K562 (cell line): Measurements from ENCODE around the gene AP4E1. TPM values are rescaled to one million over a fixed set of nuclear protein-coding genes. Genes with fewer than 3 reads are reported as not detected.

Experiments
- ASH1L ChIP-seq: fragments of 450-650 bp; IDR thresholded peaks from 2 replicates; pipeline ENCODE4 v1.6.1; 2018; ENCODE audit warnings: borderline replicate concordance, mild to moderate bottlenecking, low read depth; ENCODE audit not compliant: partially characterized antibody
- ESRRB ChIP-seq: fragments of 250-450 bp; sonication (Bioruptor Pico); IDR thresholded peaks from 2 replicates; pipeline ENCODE4 v1.5.0; 2020; ENCODE audit warnings: mild to moderate bottlenecking, moderate library complexity, borderline replicate concordance
- ETS2 ChIP-seq: IDR thresholded peaks from 2 replicates; pipeline ENCODE4 v1.6.1; 2016; ENCODE audit warnings: borderline replicate concordance, missing genetic modification characterization, mild to moderate bottlenecking, moderate library complexity, missing compliant biosample characterization; ENCODE audit not compliant: poor library complexity, severe bottlenecking
- JUND ChIP-seq, 2 experiments: IDR thresholded peaks; 2 replicates in 1 of 2; 3 replicates in 1 of 2; pipeline ENCODE4 v1.6.1; 2011; ENCODE audit warnings: borderline replicate concordance in 2 of 2, low read depth in 2 of 2, low read length in 2 of 2, improper control_type of control experiment in 1 of 2, missing biosample characterization in 1 of 2, missing genetic modification characterization in 1 of 2, missing genetic modification reagents in 1 of 2
- KDM1A ChIP-seq, 2 experiments: fragments of 450-650 bp; IDR thresholded peaks; 2 replicates each; pipeline ENCODE4 v1.6.1; 2016; ENCODE audit warnings: mild to moderate bottlenecking in 2 of 2
- RBM25 ChIP-seq: fragments of 200-400 bp; formaldehyde crosslinking; IDR thresholded peaks from 2 replicates; pipeline ENCODE4 v1.6.1; 2018; ENCODE audit warnings: low read length, low read depth, moderate library complexity; ENCODE audit not compliant: severe bottlenecking
- SIN3A ChIP-seq, 2 experiments: fragments of 150-350 bp in 1 of 2; IDR thresholded peaks; 2 replicates each; pipeline ENCODE4 v1.6.1; 2011 to 2016; ENCODE audit warnings: borderline replicate concordance in 2 of 2, low read depth in 2 of 2, low read length in 2 of 2, mild to moderate bottlenecking in 2 of 2, moderate library complexity in 2 of 2; ENCODE audit not compliant: control insufficient read depth in 1 of 2
- SIRT6 ChIP-seq: IDR thresholded peaks from one replicate; pipeline ENCODE4 v1.6.1; 2012; ENCODE audit warnings: low read depth, mild to moderate bottlenecking, control low read depth, inconsistent platforms, low read length, moderate library complexity
- SRF ChIP-seq, 2 experiments: fragments of 250-450, 450-650 bp in 1 of 2; sonication (Bioruptor Pico) in 1 of 2; sonication (generic) in 1 of 2; formaldehyde crosslinking; IDR thresholded peaks; 2 replicates each; pipeline versions ENCODE4 v1.5.0 to v1.5.1; 2020 to 2022; ENCODE audit warnings: mild to moderate bottlenecking in 1 of 2, missing genetic modification reagents in 1 of 2
- YBX1 ChIP-seq: fragments of 450-650 bp; IDR thresholded peaks from 2 replicates; pipeline ENCODE4 v1.7.1; 2016; ENCODE audit warnings: mild to moderate bottlenecking
- ZFX ChIP-seq: sonication (generic); formaldehyde crosslinking; IDR thresholded peaks from 2 replicates; pipeline ENCODE4 v1.8.0; 2022; ENCODE audit warnings: mild to moderate bottlenecking, missing genetic modification reagents, moderate library complexity
- ZKSCAN8 ChIP-seq: fragments of 200-800 bp; sonication (Bioruptor generic); IDR thresholded peaks from 2 replicates; pipeline ENCODE4 v1.6.1; 2016; ENCODE audit warnings: missing genetic modification characterization, missing compliant biosample characterization
- ZNF79 ChIP-seq: fragments of 250-450 bp; sonication (Bioruptor Pico); IDR thresholded peaks from 2 replicates; pipeline ENCODE4 v1.4.0; 2020; ENCODE audit warnings: low read depth, mild to moderate bottlenecking, moderate library complexity
- ZNF830 ChIP-seq: fragments of 250-450 bp; sonication (Bioruptor Pico); IDR thresholded peaks from 2 replicates; pipeline ENCODE4 v1.5.0; 2021; ENCODE audit warnings: mild to moderate bottlenecking
- polyA plus RNA-seq, 8 experiments: library from polyadenylated mRNA; depleted of rRNA in 4 of 8; stranded (reverse) in 5 of 8; unstranded in 3 of 8; fragments of >200 nt; fragmentation: Nextera tagmentation in 2 of 8; fragmentation: Illumina TruSeq in 1 of 8; extraction: Ambion mirVana in 2 of 8; extraction: Trizol in 1 of 8; gene quantifications; 2 replicates each; pipeline versions ENCODE4 v1.2.1 to v1.2.3, GENCODE V29; 2011 to 2014; ENCODE audit warnings: inconsistent platforms in 1 of 8, missing spikeins in 1 of 8
- total RNA-seq, 7 experiments: library from RNA; depleted of rRNA in 6 of 7; stranded (reverse); fragments of >200 nt in 6 of 7; fragmentation: Illumina TruSeq in 2 of 7; extraction: Trizol in 2 of 7; gene quantifications; 2 replicates each; pipeline versions ENCODE4 v1.2.1 to v1.2.3, GENCODE V29; 2011 to 2021; ENCODE audit warnings: low replicate concordance in 1 of 7
- TF ChIP-seq, protein P1 (sequence below): fragments of 250-450 bp; sonication (Bioruptor Pico); IDR thresholded peaks from 2 replicates; pipeline ENCODE4 v1.5.0; 2020; ENCODE audit warnings: mild to moderate bottlenecking, borderline replicate concordance
- TF ChIP-seq, protein P2 (sequence below): sonication (generic); formaldehyde crosslinking; IDR thresholded peaks from 2 replicates; pipeline ENCODE4 v1.8.1; 2023; ENCODE audit warnings: mild to moderate bottlenecking, missing genetic modification reagents
- TF ChIP-seq, protein P3 (sequence below), 3 experiments: IDR thresholded peaks in 2 of 3; conservative IDR thresholded peaks in 1 of 3; 2 replicates each; pipeline ENCODE4 v1.5.1; 2011 to 2012; ENCODE audit warnings: low read length in 3 of 3, mild to moderate bottlenecking in 3 of 3, control low read depth in 2 of 3, improper control_type of control experiment in 1 of 3, inconsistent platforms in 1 of 3, low read depth in 1 of 3, mixed read lengths in 1 of 3, moderate library complexity in 1 of 3; ENCODE audit not compliant: insufficient read depth in 2 of 3
- TF ChIP-seq, protein P4 (sequence below): sonication (generic); formaldehyde crosslinking; IDR thresholded peaks from 2 replicates; pipeline ENCODE4 v1.5.0; 2020; ENCODE audit warnings: missing genetic modification reagents
- TF ChIP-seq, protein P5 (sequence below): fragments of 250-450 bp; sonication (Bioruptor Pico); IDR thresholded peaks from 2 replicates; pipeline ENCODE4 v1.8.0; 2021; ENCODE audit warnings: mild to moderate bottlenecking, moderate library complexity

The AP4E1 gene
- total and polyA plus RNA-seq, 9 of the 15 experiments (the other 6 are each of a cell fraction or from before 2014, with no cell fraction given): 1.3 to 11.5 (median 4.4) TPM

DNA sequence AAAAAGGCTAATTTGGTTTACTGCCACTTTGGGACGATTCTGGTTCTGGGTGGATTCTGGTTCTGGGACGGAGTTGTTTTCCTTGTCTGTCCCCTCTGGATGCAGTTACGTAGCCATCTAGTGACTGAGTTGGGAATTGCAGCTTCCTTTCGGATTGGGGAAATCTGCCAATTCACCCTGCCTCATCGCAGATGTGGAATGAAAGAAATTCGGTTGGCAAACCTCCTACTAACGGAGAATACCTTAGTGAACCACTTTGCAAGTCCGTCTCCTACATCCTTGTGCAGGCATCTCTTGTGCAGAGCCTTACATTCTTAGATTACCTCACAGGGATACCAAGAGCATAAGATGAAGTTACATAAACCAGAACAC lies 31.5 kb upstream of the AP4E1 start (continued):
- TF ChIP-seq, protein P1, sequence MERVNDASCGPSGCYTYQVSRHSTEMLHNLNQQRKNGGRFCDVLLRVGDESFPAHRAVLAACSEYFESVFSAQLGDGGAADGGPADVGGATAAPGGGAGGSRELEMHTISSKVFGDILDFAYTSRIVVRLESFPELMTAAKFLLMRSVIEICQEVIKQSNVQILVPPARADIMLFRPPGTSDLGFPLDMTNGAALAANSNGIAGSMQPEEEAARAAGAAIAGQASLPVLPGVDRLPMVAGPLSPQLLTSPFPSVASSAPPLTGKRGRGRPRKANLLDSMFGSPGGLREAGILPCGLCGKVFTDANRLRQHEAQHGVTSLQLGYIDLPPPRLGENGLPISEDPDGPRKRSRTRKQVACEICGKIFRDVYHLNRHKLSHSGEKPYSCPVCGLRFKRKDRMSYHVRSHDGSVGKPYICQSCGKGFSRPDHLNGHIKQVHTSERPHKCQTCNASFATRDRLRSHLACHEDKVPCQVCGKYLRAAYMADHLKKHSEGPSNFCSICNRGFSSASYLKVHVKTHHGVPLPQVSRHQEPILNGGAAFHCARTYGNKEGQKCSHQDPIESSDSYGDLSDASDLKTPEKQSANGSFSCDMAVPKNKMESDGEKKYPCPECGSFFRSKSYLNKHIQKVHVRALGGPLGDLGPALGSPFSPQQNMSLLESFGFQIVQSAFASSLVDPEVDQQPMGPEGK (CRISPR knock-in tag): no peak
- TF ChIP-seq ZKSCAN8 (CRISPR knock-in tag) (no peak), RBM25 (no peak), YBX1 (no peak), SIRT6 (no peak), SRF (CRISPR knock-in tag; IDR thresholded peaks at IDR 0.05) (no peak), ZNF830 (CRISPR knock-in tag) (no peak), ZNF79 (no peak), JUND (IDR thresholded peaks at IDR 0.05; ENCODE audit: borderline replicate concordance, low read depth, low read length) (peak; percentile 56; the same call in 1 of the 2 replicates), JUND (tag; IDR thresholded peaks at IDR 0.05; ENCODE audit: borderline replicate concordance, low read depth, low read length) (no peak), SIN3A (IDR thresholded peaks at IDR 0.05; ENCODE audit: borderline replicate concordance in 2 of 2, control insufficient read depth in 1 of 2, low read depth in 2 of 2, low read length in 2 of 2) (no peak), ESRRB (no peak), ASH1L (no peak), KDM1A (IDR thresholded peaks at IDR 0.05) (no peak), ETS2 (tag) (no peak), ZFX (CRISPR knock-in tag) (no peak)
- TF ChIP-seq, protein P2, sequence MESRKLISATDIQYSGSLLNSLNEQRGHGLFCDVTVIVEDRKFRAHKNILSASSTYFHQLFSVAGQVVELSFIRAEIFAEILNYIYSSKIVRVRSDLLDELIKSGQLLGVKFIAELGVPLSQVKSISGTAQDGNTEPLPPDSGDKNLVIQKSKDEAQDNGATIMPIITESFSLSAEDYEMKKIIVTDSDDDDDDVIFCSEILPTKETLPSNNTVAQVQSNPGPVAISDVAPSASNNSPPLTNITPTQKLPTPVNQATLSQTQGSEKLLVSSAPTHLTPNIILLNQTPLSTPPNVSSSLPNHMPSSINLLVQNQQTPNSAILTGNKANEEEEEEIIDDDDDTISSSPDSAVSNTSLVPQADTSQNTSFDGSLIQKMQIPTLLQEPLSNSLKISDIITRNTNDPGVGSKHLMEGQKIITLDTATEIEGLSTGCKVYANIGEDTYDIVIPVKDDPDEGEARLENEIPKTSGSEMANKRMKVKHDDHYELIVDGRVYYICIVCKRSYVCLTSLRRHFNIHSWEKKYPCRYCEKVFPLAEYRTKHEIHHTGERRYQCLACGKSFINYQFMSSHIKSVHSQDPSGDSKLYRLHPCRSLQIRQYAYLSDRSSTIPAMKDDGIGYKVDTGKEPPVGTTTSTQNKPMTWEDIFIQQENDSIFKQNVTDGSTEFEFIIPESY (CRISPR knock-in tag): 0 out of 2 replicates have a peak, but pooled peaks have one; percentile 38
- TF ChIP-seq, protein P3, sequence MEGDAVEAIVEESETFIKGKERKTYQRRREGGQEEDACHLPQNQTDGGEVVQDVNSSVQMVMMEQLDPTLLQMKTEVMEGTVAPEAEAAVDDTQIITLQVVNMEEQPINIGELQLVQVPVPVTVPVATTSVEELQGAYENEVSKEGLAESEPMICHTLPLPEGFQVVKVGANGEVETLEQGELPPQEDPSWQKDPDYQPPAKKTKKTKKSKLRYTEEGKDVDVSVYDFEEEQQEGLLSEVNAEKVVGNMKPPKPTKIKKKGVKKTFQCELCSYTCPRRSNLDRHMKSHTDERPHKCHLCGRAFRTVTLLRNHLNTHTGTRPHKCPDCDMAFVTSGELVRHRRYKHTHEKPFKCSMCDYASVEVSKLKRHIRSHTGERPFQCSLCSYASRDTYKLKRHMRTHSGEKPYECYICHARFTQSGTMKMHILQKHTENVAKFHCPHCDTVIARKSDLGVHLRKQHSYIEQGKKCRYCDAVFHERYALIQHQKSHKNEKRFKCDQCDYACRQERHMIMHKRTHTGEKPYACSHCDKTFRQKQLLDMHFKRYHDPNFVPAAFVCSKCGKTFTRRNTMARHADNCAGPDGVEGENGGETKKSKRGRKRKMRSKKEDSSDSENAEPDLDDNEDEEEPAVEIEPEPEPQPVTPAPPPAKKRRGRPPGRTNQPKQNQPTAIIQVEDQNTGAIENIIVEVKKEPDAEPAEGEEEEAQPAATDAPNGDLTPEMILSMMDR (IDR thresholded peaks at IDR 0.05 in 2 of 3, conservative IDR thresholded peaks at IDR 0.05 in 1 of 3; ENCODE audit: insufficient read depth in 2 of 3, low read depth in 1 of 3, low read length in 3 of 3): peak; percentile 87 to 95 (median 95)
- TF ChIP-seq, protein P4, sequence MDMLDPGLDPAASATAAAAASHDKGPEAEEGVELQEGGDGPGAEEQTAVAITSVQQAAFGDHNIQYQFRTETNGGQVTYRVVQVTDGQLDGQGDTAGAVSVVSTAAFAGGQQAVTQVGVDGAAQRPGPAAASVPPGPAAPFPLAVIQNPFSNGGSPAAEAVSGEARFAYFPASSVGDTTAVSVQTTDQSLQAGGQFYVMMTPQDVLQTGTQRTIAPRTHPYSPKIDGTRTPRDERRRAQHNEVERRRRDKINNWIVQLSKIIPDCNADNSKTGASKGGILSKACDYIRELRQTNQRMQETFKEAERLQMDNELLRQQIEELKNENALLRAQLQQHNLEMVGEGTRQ (CRISPR knock-in tag): no peak
- TF ChIP-seq, protein P5, sequence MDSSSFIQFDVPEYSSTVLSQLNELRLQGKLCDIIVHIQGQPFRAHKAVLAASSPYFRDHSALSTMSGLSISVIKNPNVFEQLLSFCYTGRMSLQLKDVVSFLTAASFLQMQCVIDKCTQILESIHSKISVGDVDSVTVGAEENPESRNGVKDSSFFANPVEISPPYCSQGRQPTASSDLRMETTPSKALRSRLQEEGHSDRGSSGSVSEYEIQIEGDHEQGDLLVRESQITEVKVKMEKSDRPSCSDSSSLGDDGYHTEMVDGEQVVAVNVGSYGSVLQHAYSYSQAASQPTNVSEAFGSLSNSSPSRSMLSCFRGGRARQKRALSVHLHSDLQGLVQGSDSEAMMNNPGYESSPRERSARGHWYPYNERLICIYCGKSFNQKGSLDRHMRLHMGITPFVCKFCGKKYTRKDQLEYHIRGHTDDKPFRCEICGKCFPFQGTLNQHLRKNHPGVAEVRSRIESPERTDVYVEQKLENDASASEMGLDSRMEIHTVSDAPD: no peak
